Breast epithelium (tissue), 3 donors: ENCODE results near the gene MMP13.

Experiments
- CTCF ChIP-seq, 3 donors: fragments of 450-650 bp; IDR thresholded peaks; one replicate each; pipeline ENCODE4 v1.5.1; 2016 to 2017; ENCODE audit warnings: antibody characterized with exemption in 3 of 3, mild to moderate bottlenecking in 3 of 3, moderate library complexity in 3 of 3
- POLR2AphosphoS5 ChIP-seq, 3 donors: sonication (generic); formaldehyde crosslinking; IDR thresholded peaks; one replicate each; pipeline ENCODE4 v1.6.1; 2017; ENCODE audit warnings: antibody characterized with exemption in 3 of 3

DNA sequence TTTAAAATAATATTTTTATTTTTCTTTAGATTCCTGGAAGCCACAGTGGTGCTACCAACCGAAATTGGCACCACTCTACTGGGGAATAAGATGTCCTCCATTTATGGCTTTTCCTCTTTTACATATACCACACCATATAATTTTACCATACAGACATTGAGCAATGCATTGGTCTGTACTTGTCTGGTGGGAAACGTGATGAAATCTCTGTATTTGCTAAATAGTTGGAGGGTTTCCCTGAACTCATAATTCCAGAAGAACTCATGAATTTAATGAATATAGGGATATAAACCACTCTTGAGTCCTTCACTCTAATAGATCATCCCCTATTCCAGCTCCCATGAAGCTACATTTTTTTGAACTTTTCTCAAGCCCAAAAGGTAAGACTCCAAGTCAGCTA is 28.0 kb upstream of the MMP13 start:
- TF ChIP-seq POLR2AphosphoS5 (IDR thresholded peaks at IDR 0.05), result no peak
- TF ChIP-seq CTCF (IDR thresholded peaks at IDR 0.05), result no peak
